ENCODE results near the gene MAG.

MAG gene

GRCh38 chr19:35249848-35250711, 41.9 kb upstream of the MAG start:
- ATAC-seq, result no peak
- no peak for TF ChIP-seq CSDC2 (CRISPR knock-in tag; IDR thresholded peaks at IDR 0.05)
- no peak for TF ChIP-seq TCF4 (CRISPR knock-in tag; IDR thresholded peaks at IDR 0.05; ENCODE audit: borderline replicate concordance)
- no peak for TF ChIP-seq POU6F1 (CRISPR knock-in tag; IDR thresholded peaks at IDR 0.05; ENCODE audit: borderline replicate concordance, low read depth)
- no peak for TF ChIP-seq RARB (CRISPR knock-in tag; IDR thresholded peaks at IDR 0.05)
- TF ChIP-seq PPARA (CRISPR knock-in tag; IDR thresholded peaks at IDR 0.05; ENCODE audit: borderline replicate concordance), result no peak
- no peak for TF ChIP-seq ISL1 (CRISPR knock-in tag; IDR thresholded peaks at IDR 0.05)
- no peak for TF ChIP-seq SNAI2 (CRISPR knock-in tag; IDR thresholded peaks at IDR 0.05)
- TF ChIP-seq ZNF565 (CRISPR knock-in tag; conservative IDR thresholded peaks at IDR 0.05; ENCODE audit: low read depth), result no peak
- TF ChIP-seq ZNF70 (CRISPR knock-in tag; IDR thresholded peaks at IDR 0.05), result no peak
- no peak for TF ChIP-seq PATZ1 (CRISPR knock-in tag; IDR thresholded peaks at IDR 0.05; ENCODE audit: borderline replicate concordance)
- TF ChIP-seq TOX (CRISPR knock-in tag; IDR thresholded peaks at IDR 0.05; ENCODE audit: borderline replicate concordance), result no peak
- no peak for TF ChIP-seq CSRNP3 (CRISPR knock-in tag; IDR thresholded peaks at IDR 0.05)
- TF ChIP-seq OSR1 (CRISPR knock-in tag; IDR thresholded peaks at IDR 0.05), result no peak
- no peak for TF ChIP-seq GLIS3 (CRISPR knock-in tag; IDR thresholded peaks at IDR 0.05)
- no peak for TF ChIP-seq CREB5 (CRISPR knock-in tag; IDR thresholded peaks at IDR 0.05; ENCODE audit: low read depth)
- TF ChIP-seq ZFP30 (CRISPR knock-in tag; IDR thresholded peaks at IDR 0.05), result no peak
- TF ChIP-seq ZNF8 (CRISPR knock-in tag; IDR thresholded peaks at IDR 0.05), result no peak
- no peak for TF ChIP-seq ESRRG (CRISPR knock-in tag; IDR thresholded peaks at IDR 0.05)
- no peak for TF ChIP-seq BACH2 (CRISPR knock-in tag; IDR thresholded peaks at IDR 0.05; ENCODE audit: borderline replicate concordance)

GRCh38 chr19:35251456-35251855, 40.5 kb upstream of the MAG start:
- no peak for ATAC-seq
- TF ChIP-seq ZNF70 (CRISPR knock-in tag; IDR thresholded peaks at IDR 0.05) (no peak), PPARA (CRISPR knock-in tag; IDR thresholded peaks at IDR 0.05; ENCODE audit: borderline replicate concordance) (no peak), ESRRG (CRISPR knock-in tag; IDR thresholded peaks at IDR 0.05) (no peak), GLIS3 (CRISPR knock-in tag; IDR thresholded peaks at IDR 0.05) (no peak), RARB (CRISPR knock-in tag; IDR thresholded peaks at IDR 0.05) (no peak), CSDC2 (CRISPR knock-in tag; IDR thresholded peaks at IDR 0.05) (no peak), TCF4 (CRISPR knock-in tag; IDR thresholded peaks at IDR 0.05; ENCODE audit: borderline replicate concordance) (no peak), ZFP30 (CRISPR knock-in tag; IDR thresholded peaks at IDR 0.05) (no peak), ZC3H10 (CRISPR knock-in tag; IDR thresholded peaks at IDR 0.05) (no peak), SNAI2 (CRISPR knock-in tag; IDR thresholded peaks at IDR 0.05) (no peak), ISL1 (CRISPR knock-in tag; IDR thresholded peaks at IDR 0.05) (no peak), CSRNP3 (CRISPR knock-in tag; IDR thresholded peaks at IDR 0.05) (no peak), ZNF565 (CRISPR knock-in tag; conservative IDR thresholded peaks at IDR 0.05; ENCODE audit: low read depth) (no peak), ZFP3 (CRISPR knock-in tag; IDR thresholded peaks at IDR 0.05) (no peak), PATZ1 (CRISPR knock-in tag; IDR thresholded peaks at IDR 0.05; ENCODE audit: borderline replicate concordance) (no peak)

Data from SK-N-SH treated with all-trans-retinoic acid at 6 μM for 48 hours (cell line).